HG03442 (cell line): Measurements from ENCODE around the gene CCDC191.

Source experiments
- ATAC-seq: cut with Tn5 transposase; IDR thresholded peaks from one replicate; pipeline ENCODE4 v1.9.1; 2021; ENCODE audit warnings: mild to moderate bottlenecking, moderate library complexity; ENCODE audit not compliant: unreplicated experiment

CCDC191 gene

DNA sequence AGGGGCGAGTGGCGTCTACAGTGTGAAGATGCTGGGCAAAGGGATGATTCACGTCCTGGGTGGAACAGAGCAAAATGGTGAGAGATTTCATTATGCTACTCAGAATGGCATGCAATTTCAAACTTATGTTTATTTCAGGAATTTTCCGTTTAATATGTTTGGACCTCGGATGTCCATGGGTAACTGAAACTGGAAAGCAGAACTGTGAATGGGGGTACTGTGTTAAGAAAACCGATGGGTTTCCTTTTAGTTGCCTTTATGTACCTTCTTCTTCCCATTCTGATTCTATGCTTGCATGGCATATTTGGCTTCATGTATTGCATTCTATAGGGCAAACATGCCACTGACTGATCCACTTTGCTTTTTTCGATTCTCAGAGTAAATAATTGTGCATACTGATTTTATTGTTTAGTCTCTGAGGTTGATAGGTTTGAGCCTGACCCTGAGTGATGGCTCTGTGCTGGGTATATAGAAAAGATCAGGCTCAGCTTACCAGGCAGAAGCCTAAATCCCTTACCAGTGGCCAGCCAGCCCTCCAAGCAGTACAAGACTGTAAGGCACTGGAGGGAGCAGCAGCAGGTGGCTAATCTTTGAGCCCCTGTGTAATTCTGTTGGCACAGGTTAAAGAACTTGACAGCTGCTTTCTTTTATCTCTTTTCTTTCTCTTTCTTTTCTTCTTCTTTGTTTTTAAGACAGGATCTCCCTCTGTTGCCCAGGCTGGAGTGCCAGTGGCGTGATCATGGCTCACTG lies 4.8 kb upstream of the CCDC191 start:
- no peak for ATAC-seq

DNA sequence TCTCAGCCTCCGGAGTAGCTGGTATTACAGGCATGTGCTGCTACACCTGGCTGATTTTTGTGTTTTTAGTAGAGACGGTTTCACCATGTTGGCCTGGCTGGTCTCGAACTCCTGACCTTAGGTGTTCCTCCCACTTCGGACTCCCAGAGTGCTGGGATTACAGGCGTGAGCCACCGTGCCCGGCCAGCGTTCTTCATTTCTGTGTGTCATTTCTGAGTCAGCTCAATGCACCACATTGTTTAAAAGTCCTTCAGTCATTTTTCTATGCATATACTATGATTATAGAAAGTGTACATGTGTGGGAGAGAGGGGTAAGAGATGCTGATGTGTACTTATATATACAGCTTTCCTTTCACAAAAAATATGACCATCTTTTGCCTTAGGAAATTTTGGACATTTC lies 2.3 kb upstream of the CCDC191 start:
- ATAC-seq: no peak

DNA sequence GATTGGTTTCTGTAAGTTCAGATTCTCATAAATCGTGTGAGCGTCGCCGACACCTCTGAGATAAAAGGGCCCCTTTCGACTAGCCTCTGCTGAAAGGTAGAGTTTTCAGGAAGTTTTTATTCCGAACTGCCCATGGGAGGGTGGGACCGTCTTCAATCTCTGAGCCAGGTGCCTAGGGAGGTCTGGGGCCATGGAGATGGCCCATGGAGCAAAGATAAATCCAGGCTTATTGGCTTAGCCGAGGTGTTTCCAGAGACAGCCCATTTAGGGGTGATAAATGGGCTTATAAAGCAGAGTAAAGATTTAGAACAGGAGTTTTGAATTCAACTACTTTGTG lies 653 bp upstream of the CCDC191 start:
- peak; percentile 6 for ATAC-seq

GRCh38 chr3:114052216-114052615 lies 4.1 kb downstream of the CCDC191 start:
- ATAC-seq: no peak

GRCh38 chr3:114043205-114043604 lies 13.1 kb downstream of the CCDC191 start:
- no peak for ATAC-seq

DNA sequence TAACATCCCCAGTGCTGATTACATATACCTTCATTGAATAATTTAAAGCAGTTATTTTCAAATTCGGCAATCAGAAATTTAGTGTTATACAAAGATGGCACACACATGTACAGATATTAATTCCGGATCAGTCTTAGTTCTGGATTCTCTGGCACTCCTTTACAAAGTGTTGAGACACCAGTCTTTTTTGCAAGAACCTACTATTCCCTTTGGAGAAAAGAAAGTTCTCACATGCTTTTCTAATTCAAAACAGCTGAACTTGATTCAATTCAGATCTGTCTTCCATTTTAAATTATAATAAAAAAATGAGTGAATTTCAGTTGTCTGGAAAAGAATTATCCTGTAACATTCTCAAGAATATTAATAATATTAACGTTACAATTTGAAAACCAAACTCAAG lies 20.4 kb downstream of the CCDC191 start:
- ATAC-seq: no peak

DNA sequence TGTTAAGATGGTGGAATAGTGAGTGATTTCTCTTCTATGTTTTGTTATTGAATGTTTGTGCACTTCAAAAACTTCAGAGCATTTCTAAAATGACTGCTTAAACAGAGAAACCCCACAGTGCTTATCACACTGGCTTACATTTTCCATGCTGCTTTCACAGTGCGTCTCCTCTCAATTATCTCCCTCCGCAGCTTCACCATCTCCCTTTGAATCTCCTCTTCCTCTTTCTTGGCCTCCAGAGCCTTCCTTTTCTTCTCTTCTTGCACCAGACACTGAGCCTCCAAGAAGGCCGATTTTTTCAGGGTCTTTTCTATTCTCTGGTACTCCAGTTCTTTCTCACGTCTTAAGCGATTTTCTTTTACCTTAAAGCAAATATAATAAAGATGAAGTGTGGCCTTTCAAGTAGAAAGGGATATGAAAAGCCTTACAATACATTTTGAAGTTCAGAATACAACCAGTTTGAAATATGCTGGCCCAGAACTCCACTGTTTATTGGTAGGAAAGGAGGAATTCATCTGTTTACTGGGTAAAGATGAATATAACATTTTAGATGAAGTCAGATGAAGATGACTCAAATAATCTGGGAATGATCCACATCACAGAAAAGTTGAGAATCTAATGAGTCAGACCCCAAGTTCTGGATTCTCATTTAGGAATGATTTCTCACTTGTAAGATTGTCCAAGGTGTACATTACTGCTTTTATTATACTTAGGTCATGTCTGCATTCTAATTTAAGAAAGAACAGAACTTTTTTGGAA lies 21.4 kb downstream of the CCDC191 start:
- no peak for ATAC-seq

GRCh38 chr3:114034211-114034610 lies 22.1 kb downstream of the CCDC191 start:
- ATAC-seq: no peak

- ATAC-seq: no peak
Observed at GRCh38 chr3:114033721-114034120, 22.6 kb downstream of the CCDC191 start.

- ATAC-seq: no peak
Observed at GRCh38 chr3:114026331-114026730, 30.0 kb downstream of the CCDC191 start.

DNA sequence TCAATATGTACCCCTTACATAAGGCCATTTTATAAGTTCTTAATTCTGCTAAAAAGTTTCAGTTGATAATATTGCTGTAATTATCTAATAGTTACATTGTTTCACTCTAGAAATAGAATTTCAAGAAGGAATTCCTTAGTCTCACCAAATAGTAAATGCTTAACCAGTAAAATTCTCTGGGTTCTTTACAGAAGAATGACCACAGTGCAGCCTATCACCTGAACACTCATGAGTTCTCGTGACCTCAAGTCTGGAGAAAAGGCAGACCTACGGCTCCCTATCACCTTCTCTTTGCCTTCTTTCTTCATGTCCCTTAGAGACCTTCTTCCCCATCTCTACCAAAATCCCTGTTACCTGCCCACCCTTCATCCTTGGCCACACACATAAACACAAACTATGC lies 30.9 kb downstream of the CCDC191 start:
- no peak for ATAC-seq

- ATAC-seq: no peak
Observed at GRCh38 chr3:114022145-114022802, 34.1 kb downstream of the CCDC191 start.

- no peak for ATAC-seq
Observed at GRCh38 chr3:114020907-114021306, 35.4 kb downstream of the CCDC191 start.

- ATAC-seq: no peak
Observed at GRCh38 chr3:114019486-114019885, 36.8 kb downstream of the CCDC191 start.

DNA sequence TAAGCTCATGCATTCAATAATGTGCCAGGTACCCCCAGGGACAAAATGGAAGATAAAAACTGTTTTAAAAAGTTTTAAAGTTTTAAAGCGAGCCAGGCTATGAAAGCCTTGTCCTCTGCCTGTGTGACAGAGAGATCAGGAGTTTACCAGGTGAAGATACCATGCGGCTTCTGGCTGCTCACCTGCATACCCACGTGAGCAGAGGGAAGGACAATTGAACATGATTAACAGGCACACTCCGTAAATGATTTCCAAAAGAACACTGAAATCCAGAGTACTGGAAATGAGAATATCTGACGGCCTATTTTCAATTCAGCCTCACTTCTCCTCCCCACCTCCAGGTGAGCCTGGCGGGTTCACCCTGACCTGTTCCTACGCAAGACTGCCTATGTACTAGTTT lies 42.1 kb downstream of the CCDC191 start:
- ATAC-seq: no peak

GRCh38 chr3:114011059-114011797 lies 45.1 kb downstream of the CCDC191 start:
- peak; percentile 67 for ATAC-seq

DNA sequence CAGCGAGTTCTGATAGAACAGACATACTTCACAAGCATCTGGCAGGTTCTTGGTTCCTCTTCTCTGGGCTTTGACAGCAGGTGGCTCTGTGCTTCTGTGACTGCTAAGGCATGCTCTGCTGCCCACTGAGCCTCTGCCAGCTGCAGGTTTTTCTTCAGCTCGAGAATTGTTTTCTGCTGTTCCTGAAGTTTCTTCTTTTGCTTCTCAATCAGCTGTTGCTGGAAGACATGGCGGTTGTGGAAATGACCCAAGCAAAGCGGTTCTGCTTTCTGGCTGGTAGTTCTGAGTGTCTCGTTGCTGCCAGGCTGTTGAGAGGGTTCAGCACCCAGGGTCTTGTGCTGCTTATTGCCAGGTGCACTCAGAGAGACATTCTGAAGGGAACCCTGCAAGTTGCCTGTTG lies 50.8 kb downstream of the CCDC191 start:
- peak; percentile 92 for ATAC-seq

DNA sequence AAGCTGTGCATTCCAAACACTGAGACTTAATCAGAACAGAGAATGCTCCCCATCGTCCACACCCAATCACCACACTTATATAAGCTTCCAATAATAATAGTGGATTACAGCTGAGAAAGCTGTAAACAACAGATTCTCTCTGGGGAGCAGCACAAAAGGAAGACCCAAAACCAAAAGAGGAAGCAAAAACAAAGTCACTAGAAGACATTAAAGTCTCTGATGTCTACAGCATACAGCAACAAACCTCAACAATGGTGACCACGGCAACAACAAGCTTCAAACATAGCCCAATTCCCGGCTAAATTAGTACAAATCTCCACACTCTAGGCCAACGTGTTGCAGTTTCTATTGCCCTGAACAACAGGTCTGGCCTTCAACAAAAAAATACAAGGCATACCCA lies 70.8 kb downstream of the CCDC191 start:
- peak; percentile 83 for ATAC-seq

DNA sequence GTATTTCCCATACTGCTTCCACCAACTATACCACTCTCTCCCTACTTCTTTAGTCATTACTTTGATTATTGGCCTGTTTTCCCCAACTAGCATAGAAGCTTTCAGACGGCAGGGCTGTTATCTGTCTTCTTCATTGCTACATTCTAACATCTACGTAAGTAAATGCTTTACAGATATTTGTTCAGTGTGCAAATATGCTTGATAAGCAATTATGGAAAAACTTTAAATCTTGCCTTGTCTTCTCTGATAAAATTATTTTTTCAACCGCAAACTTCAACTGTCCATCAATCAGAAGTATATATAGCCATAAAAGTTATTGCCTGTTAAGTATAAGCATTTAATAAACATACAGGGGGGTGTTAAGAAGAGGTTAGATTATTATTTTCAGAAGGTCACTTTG lies 72.8 kb downstream of the CCDC191 start:
- no peak for ATAC-seq

DNA sequence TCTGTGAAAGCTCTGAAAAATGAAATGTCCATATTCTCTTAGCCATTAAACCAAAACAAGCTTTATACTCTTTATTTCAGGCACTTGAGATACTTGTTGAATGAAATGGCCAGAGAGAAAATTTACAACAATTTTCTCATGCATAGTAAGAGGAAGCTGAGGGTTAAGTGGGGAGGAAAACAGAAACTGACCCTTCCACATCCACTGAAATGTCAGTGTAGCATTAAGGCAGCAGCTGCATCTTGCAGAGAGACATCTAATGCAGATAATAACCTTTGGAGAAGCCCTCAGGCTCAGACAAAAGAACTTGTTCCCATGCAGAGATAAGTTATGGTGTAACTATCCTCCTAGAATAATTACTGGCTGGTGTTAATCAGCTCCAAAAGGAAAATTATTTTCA lies 74.5 kb downstream of the CCDC191 start:
- ATAC-seq: no peak

GRCh38 chr3:113979916-113980315 lies 76.4 kb downstream of the CCDC191 start:
- no peak for ATAC-seq
